ENCODE measurements around the gene OPTN.
"Not testable (repeated sequence)": the region's sequence is repeated elsewhere in the genome, so short reads cannot be mapped to it uniquely, and the experiment has no call there.

OPTN gene

GRCh38 chr10:13090289-13090688 is 9.7 kb upstream of the OPTN start:
- no peak for DNase-seq (ENCODE audit: low spot score)

GRCh38 chr10:13091801-13092200 is 8.2 kb upstream of the OPTN start:
- no peak for DNase-seq (ENCODE audit: low spot score)

- no peak for DNase-seq (ENCODE audit: low spot score)
Observed at GRCh38 chr10:13092291-13093102, 7.5 kb upstream of the OPTN start.

- DNase-seq (ENCODE audit: low spot score) = not testable (repeated sequence)
Observed at GRCh38 chr10:13094082-13094481, 5.9 kb upstream of the OPTN start.

GRCh38 chr10:13095094-13095493 is 4.9 kb upstream of the OPTN start:
- DNase-seq (ENCODE audit: low spot score) = no peak

- no peak for DNase-seq (ENCODE audit: low spot score)
Observed at GRCh38 chr10:13095929-13096328, 4.0 kb upstream of the OPTN start.

- DNase-seq (ENCODE audit: low spot score) = peak; percentile 54
Observed at GRCh38 chr10:13099144-13099665, 758 bp upstream of the OPTN start.

- peak; percentile 11 for DNase-seq (ENCODE audit: low spot score)
Observed at GRCh38 chr10:13100349-13101294, 659 bp downstream of the OPTN start.

- no peak for DNase-seq (ENCODE audit: low spot score)
Observed at GRCh38 chr10:13102002-13102794, 2.2 kb downstream of the OPTN start.

GRCh38 chr10:13103554-13103953 is 3.6 kb downstream of the OPTN start:
- DNase-seq (ENCODE audit: low spot score) = no peak

GRCh38 chr10:13104697-13105096 is 4.7 kb downstream of the OPTN start:
- no peak for DNase-seq (ENCODE audit: low spot score)

- DNase-seq (ENCODE audit: low spot score) = no peak
Observed at GRCh38 chr10:13105184-13105583, 5.2 kb downstream of the OPTN start.

GRCh38 chr10:13106387-13107045 is 6.6 kb downstream of the OPTN start:
- DNase-seq (ENCODE audit: low spot score) = no peak

- DNase-seq (ENCODE audit: low spot score) = no peak
Observed at GRCh38 chr10:13110908-13111307, 10.9 kb downstream of the OPTN start.

- DNase-seq (ENCODE audit: low spot score) = no peak
Observed at GRCh38 chr10:13113544-13113943, 13.6 kb downstream of the OPTN start.

- DNase-seq (ENCODE audit: low spot score) = no peak
Observed at GRCh38 chr10:13115832-13116803, 16.2 kb downstream of the OPTN start.

GRCh38 chr10:13117841-13118783 is 18.1 kb downstream of the OPTN start:
- peak; percentile 9 for DNase-seq (ENCODE audit: low spot score)

GRCh38 chr10:13118784-13119410 is 18.9 kb downstream of the OPTN start:
- no peak for DNase-seq (ENCODE audit: low spot score)
